Uterus (tissue), 4 donors: ENCODE data around the gene APOL1. TPM values are rescaled to one million over a fixed set of nuclear protein-coding genes. Genes with fewer than 3 reads are reported as not detected.

Source experiments
- DNase-seq, 2 donors: peaks; one replicate each; pipeline ENCODE4 v3.0.0-alpha.2; 2019 to 2020
- H3K27ac ChIP-seq, 2 donors: fragments of 200-600 bp; sonication (generic); 1 replicate in 1 of 2; 2 replicates in 1 of 2; pipeline ENCODE4 v1.5.1; 2016 to 2018
- H3K27me3 ChIP-seq, 2 donors: fragments of 200-600 bp; sonication (generic); one replicate each; pipeline ENCODE4 v1.5.1; 2018 to 2019; ENCODE audit warnings: control low read depth in 1 of 2
- H3K36me3 ChIP-seq, 2 donors: fragments of 200-600 bp; sonication (generic); one replicate each; pipeline ENCODE4 v1.5.1; 2019; ENCODE audit warnings: control low read depth in 1 of 2
- H3K4me1 ChIP-seq, 2 donors: fragments of 200-600 bp; sonication (generic); one replicate each; pipeline ENCODE4 v1.5.1; 2018 to 2019; ENCODE audit warnings: control low read depth in 1 of 2
- H3K4me3 ChIP-seq, 2 donors: fragments of 200-600 bp; sonication (generic); 1 replicate in 1 of 2; 2 replicates in 1 of 2; pipeline ENCODE4 v1.5.1; 2018 to 2019; ENCODE audit warnings: mild to moderate bottlenecking in 1 of 2
- H3K9me3 ChIP-seq, 2 donors: fragments of 200-600 bp; sonication (generic); one replicate each; pipeline ENCODE4 v1.5.1; 2019; ENCODE audit warnings: control low read depth in 1 of 2
- POLR2A ChIP-seq, 2 donors: fragments of 450-650 bp; IDR thresholded peaks; one replicate each; pipeline ENCODE4 v1.6.1; 2016; ENCODE audit warnings: antibody characterized with exemption in 2 of 2, mild to moderate bottlenecking in 1 of 2, moderate library complexity in 1 of 2
- intact Hi-C: fragments of 100-400 bp; cut with DNase I; formaldehyde crosslinking; loops from one replicate; pipeline ENCODE4 v1.15.1; 2023; ENCODE audit warnings: low total_unique reads
- microRNA-seq: library from miRNA; unstranded; fragments of <30 nt; microRNA quantifications from one replicate; pipeline ENCODE4, GENCODE V29; 2016; ENCODE audit warnings: borderline microRNAs expressed, borderline replicate concordance
- small RNA-seq: library from RNA; depleted of rRNA; stranded (forward); fragments of <200 nt; gene quantifications from one replicate; pipeline ENCODE3, GENCODE V24; 2016
- total RNA-seq, 4 donors: library from RNA; depleted of rRNA in 3 of 4; stranded (reverse); fragments of >200 nt in 3 of 4; gene quantifications; one replicate each; pipeline versions ENCODE4 v1.1.0 to v1.2.4, GENCODE V29; 2014 to 2023
- TF ChIP-seq, protein P1 (sequence below), 4 experiments: fragments of 200-600 bp in 2 of 4; fragments of 450-650 bp in 2 of 4; sonication (generic) in 2 of 4; IDR thresholded peaks; one replicate each; pipeline ENCODE4 v1.5.1; 2016 to 2019; ENCODE audit warnings: antibody characterized with exemption in 4 of 4, mild to moderate bottlenecking in 2 of 4, moderate library complexity in 1 of 4
- donor health status: DM: yes; HTN: yes; CAD: no.

APOL1 gene
- total RNA-seq, 4 donors from 2014 or later, result 9.8 to 89.7 (median 19.9) TPM

DNA sequence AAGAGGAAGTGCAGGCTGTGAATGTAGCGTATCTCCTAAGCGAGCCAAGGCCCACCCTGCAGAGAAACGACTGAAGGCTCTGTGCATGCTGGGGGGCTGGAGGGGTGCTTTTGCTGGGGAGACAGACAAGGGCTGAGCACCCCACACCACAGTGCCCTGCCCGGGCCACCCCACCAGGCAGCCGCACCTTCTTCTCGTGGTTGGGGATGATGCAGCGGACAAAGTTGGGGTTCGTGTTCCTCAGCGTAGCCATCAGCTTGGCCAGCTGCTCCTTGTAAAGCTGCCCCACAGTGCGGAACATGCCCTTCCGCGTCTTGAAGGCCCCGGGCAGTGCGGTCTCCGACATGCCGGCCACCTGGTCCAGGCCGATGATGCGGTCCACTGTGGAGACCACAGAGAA, 53.3 kb downstream of the APOL1 start:
- peak overlapping the region in 1 of 2 donors; percentile 13 for H3K27ac ChIP-seq
- H3K36me3 ChIP-seq, result no peaks in the 10 kb centered on the region
- no peak for DNase-seq
- no peak for TF ChIP-seq POLR2A (IDR thresholded peaks at IDR 0.05)
- TF ChIP-seq, protein P1, sequence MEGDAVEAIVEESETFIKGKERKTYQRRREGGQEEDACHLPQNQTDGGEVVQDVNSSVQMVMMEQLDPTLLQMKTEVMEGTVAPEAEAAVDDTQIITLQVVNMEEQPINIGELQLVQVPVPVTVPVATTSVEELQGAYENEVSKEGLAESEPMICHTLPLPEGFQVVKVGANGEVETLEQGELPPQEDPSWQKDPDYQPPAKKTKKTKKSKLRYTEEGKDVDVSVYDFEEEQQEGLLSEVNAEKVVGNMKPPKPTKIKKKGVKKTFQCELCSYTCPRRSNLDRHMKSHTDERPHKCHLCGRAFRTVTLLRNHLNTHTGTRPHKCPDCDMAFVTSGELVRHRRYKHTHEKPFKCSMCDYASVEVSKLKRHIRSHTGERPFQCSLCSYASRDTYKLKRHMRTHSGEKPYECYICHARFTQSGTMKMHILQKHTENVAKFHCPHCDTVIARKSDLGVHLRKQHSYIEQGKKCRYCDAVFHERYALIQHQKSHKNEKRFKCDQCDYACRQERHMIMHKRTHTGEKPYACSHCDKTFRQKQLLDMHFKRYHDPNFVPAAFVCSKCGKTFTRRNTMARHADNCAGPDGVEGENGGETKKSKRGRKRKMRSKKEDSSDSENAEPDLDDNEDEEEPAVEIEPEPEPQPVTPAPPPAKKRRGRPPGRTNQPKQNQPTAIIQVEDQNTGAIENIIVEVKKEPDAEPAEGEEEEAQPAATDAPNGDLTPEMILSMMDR (IDR thresholded peaks at IDR 0.05), result no peak
- no peaks in the 10 kb centered on the region for H3K27me3 ChIP-seq
- H3K4me3 ChIP-seq, result no peak overlapping the region
- no peaks in the 10 kb centered on the region for H3K9me3 ChIP-seq
- H3K4me1 ChIP-seq, result no peaks in the 10 kb centered on the region
- intact Hi-C loops, result no loop called here

DNA sequence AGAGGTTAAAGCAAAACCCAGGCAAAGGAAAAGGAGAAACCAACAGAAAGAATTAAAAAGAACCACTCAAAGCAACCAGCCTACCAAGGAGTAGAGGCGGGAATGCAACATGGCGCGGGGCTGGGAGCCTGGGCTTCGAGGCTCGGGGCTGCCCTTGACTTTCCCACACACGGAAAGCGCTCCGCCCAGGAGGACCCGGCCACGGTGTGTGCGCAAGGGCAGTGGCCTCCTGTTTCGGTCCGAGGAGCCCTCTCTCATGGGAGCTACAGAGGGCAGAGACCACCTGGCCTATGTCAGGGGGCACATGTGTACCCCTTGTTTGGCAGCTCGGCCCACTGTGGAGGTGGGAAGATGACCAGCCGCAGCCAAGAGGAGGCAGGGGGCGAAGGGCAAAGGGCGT, 55.9 kb downstream of the APOL1 start:
- DNase-seq, result no peak
- Histone ChIP-seq H3K4me3 (no peak overlapping the region), H3K9me3 (no peaks in the 10 kb centered on the region), H3K27ac (peak overlapping the region in 1 of 2 donors; percentile 5), H3K4me1 (no peaks in the 10 kb centered on the region), H3K36me3 (no peaks in the 10 kb centered on the region), H3K27me3 (no peaks in the 10 kb centered on the region)
- intact Hi-C loops, result no loop called here
- no peak for TF ChIP-seq POLR2A (IDR thresholded peaks at IDR 0.05)
- TF ChIP-seq, protein P1 (IDR thresholded peaks at IDR 0.05), result no peak

DNA sequence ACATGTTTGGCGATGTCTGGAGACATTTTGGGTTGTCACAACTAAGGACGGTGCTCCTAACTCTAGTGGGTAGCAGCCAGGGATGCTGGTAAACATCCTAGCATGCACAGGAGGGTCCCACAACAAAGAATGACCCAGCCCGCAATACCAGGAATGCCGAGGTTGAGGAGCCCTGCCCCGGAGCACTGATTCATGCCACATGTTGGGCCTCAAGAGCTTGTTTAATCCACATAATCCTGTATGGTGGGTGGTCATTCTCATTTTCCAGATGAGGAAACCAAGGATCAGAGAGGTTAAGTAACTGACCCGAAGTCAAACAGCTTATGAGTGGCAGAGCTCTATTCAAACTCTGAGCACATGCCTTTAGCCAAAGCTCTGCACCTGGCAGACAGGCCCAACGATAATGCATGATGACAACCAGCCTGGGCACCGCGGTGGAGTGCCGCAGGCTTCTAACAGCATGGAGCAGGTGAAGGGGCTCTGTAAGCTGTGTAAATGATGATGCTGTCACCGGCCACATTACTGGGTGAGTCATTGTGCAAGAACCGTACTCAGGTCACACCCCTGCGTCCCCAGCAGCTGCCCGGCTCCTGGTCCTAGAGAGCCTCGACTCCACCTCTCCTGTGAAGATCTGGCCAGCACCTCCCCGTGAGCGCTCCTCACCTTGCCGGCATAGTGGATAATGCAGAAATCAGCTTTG, 58.6 kb downstream of the APOL1 start:
- no peak for DNase-seq
- Histone ChIP-seq H3K4me3 (no peak overlapping the region), H3K4me1 (no peaks in the 10 kb centered on the region), H3K9me3 (no peaks in the 10 kb centered on the region), H3K27me3 (no peaks in the 10 kb centered on the region), H3K36me3 (no peaks in the 10 kb centered on the region), H3K27ac (no peak overlapping the region)
- TF ChIP-seq POLR2A (IDR thresholded peaks at IDR 0.05), result no peak
- TF ChIP-seq, protein P1 (IDR thresholded peaks at IDR 0.05), result no peak
- intact Hi-C loops, result no loop called here

DNA sequence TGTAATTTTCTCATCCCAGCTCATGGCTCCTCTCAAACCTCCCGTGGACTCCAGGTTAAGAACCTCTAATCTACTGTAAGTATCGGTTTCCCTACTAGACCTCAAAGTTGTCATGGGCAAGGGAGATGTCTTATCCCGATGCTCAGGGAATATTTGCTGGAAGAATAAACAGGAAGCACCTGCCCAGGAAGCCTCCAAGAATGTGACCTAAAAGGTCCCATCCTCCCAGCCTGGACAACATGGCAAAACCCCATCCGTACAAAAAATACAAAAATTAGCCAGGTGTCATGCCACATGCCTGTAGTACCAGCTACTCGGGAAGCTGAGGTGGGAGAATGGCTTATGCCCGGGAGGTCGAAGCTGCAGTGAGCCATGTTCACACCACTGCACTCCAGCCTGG, 62.4 kb downstream of the APOL1 start:
- TF ChIP-seq, protein P1 (IDR thresholded peaks at IDR 0.05), result no peak
- no peak for TF ChIP-seq POLR2A (IDR thresholded peaks at IDR 0.05)
- intact Hi-C loops, result no loop called here
- peak overlapping the region; percentile 25 to 57 for H3K27ac ChIP-seq

DNA sequence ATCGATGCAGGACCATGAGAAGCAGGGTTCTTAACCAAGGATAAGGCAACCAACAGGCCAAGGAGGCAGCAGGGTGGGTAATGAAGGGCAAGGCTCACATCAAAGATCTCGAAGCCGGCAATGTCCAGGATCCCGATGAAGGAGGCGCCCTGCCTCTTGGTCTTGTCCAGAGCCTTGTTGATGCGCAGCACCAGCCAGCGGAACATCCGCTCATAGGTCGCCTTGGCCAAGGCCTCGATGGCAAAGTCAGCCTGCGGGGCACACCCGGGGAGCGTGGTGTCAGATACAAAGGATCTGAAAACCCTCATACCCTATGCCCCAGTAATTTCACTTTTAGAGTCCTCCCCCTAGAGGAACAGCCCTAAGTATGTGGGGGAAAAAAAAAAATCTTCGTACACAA, 63.5 kb downstream of the APOL1 start:
- no peaks in the 10 kb centered on the region for H3K9me3 ChIP-seq
- H3K4me1 ChIP-seq, result no peaks in the 10 kb centered on the region
- TF ChIP-seq, protein P1 (IDR thresholded peaks at IDR 0.05), result no peak
- TF ChIP-seq POLR2A (IDR thresholded peaks at IDR 0.05), result no peak
- no peaks in the 10 kb centered on the region for H3K36me3 ChIP-seq
- intact Hi-C loops, result no loop called here
- DNase-seq, result no peak
- no peaks in the 10 kb centered on the region for H3K27me3 ChIP-seq
- no peak overlapping the region for H3K4me3 ChIP-seq
- H3K27ac ChIP-seq, result peak overlapping the region in 1 of 2 donors; percentile 54

More for the DNA sequence above, 62.4 kb downstream of the APOL1 start:
- H3K27me3 ChIP-seq, result no peaks in the 10 kb centered on the region
- H3K36me3 ChIP-seq, result no peaks in the 10 kb centered on the region
- H3K4me3 ChIP-seq, result no peak overlapping the region
- DNase-seq, result no peak
- H3K9me3 ChIP-seq, result no peaks in the 10 kb centered on the region
- H3K4me1 ChIP-seq, result no peaks in the 10 kb centered on the region

Small RNA genes within 50 kb of the gene (microRNA-seq; reads per million reads assigned to microRNA genes)
- gene MIR6819, result not detected

Small RNA genes within 50 kb of the gene (small RNA-seq; reads per million reads assigned to genes)
- gene MIR6819, result not detected

Other genes starting within 250 kb of the APOL1 start
- gene RBFOX2, start 224.3 kb upstream of the APOL1 start, total RNA-seq, result 100 to 1,000 TPM in 2 of 4 donors, 10 to 100 TPM in 2; 81.0 to 311 (median 147) TPM
- 100 to 1,000 TPM in 2 of 4 donors, 10 to 100 TPM in 2; 22.1 to 108 (median 76.7) TPM for gene APOL3, start 92.4 kb upstream of the APOL1 start, total RNA-seq
- 10 to 100 TPM in 2 of 4 donors, 1 to 10 TPM in 1, not detected in 1; 1.0 to 35.2 (median 16.9) TPM for gene APOL4, start 51.3 kb upstream of the APOL1 start, total RNA-seq
- 10 to 100 TPM; 15.6 to 96.2 (median 60.3) TPM for gene APOL2, start 13.6 kb upstream of the APOL1 start, total RNA-seq
- gene MYH9, start 134.8 kb downstream of the APOL1 start, total RNA-seq, result 1,000 to 10,000 TPM in 1 of 4 donors, 100 to 1,000 TPM in 3; 215 to 1,171 (median 400) TPM
- gene TXN2, start 228.5 kb downstream of the APOL1 start, total RNA-seq, result 10 to 100 TPM; 14.4 to 56.4 (median 17.8) TPM